GM12878 (cell line): Measurements from ENCODE around the gene NR6A1. TPM values are rescaled to one million over a fixed set of nuclear protein-coding genes. Genes with fewer than 3 reads are reported as not detected.

Experiments used
- ATAC-seq: fragments of 200-7000 bp; cut with Tn5 transposase; 3 replicates; pipeline ENCODE4 v1.9.1; 2020; ENCODE audit warnings: mild to moderate bottlenecking, moderate library complexity
- BruUV-seq: library from RNA; stranded (reverse); fragments of 400-500 nt; replicated peaks from 2 replicates; lab custom pipeline; 2021; lab: Mats Ljungman, UMichigan
- CTCF ChIA-PET: fragments of 300-600 bp; sonication (Branson Sonifier 250); formaldehyde crosslinking; extraction: SDS; loops from one replicate; lab custom pipeline; 2021; ENCODE audit warnings: inconsistent platforms; lab: Yijun Ruan, JAX
- POLR2A ChIA-PET: fragments of 350-600 bp; formaldehyde crosslinking; extraction: SDS; loops from one replicate; lab custom pipeline; 2021; ENCODE audit warnings: inconsistent platforms; lab: Charles Lee
- RAD21 ChIA-PET: fragments of 300-600 bp; sonication (Branson Sonifier 250); formaldehyde crosslinking; loops from one replicate; lab custom pipeline; 2023; ENCODE audit warnings: antibody characterized with exemption; ENCODE audit not compliant: unreplicated experiment; lab: Charles Lee
- SMC1A ChIA-PET: fragments of 300-600 bp; sonication (Branson Sonifier 250); formaldehyde crosslinking; loops from one replicate; lab custom pipeline; 2023; ENCODE audit not compliant: unreplicated experiment, uncharacterized antibody; lab: Charles Lee
- DNase-seq: peaks from one replicate; pipeline ENCODE4 v3.0.0-alpha.2; 2011; ENCODE audit warnings: low read depth, low spot score
- FAIRE-seq: peaks from 3 replicates; lab custom pipeline; 2011; peaks lifted over from hg19 to GRCh38; lab: Jason Lieb, UNC
- H2AFZ ChIP-seq: 2 replicates; pipeline ENCODE4 v1.6.0; 2011; ENCODE audit warnings: low read depth, low read length, control low read depth; ENCODE audit not compliant: control insufficient read depth
- H3K27ac ChIP-seq: 2 replicates; pipeline ENCODE4 v1.5.1; 2011; ENCODE audit warnings: control low read depth; ENCODE audit not compliant: control insufficient read depth, insufficient read depth
- H3K27me3 ChIP-seq, 2 experiments: replicated peaks in 1 of 2; 2 replicates each; pipeline versions ENCODE4 v1.6.0 to v1.6.1; 2011; ENCODE audit warnings: low read length in 1 of 2; ENCODE audit not compliant: control insufficient read depth in 2 of 2, insufficient read depth in 2 of 2
- H3K36me3 ChIP-seq, 2 experiments: 2 replicates each; pipeline ENCODE4 v1.5.1; 2011; ENCODE audit warnings: low read length in 1 of 2; ENCODE audit not compliant: control insufficient read depth in 2 of 2, insufficient read depth in 2 of 2
- H3K4me1 ChIP-seq: 2 replicates; pipeline ENCODE4 v1.6.1; 2011; ENCODE audit warnings: mild to moderate bottlenecking, low read length, moderate library complexity, mixed read lengths; ENCODE audit not compliant: control insufficient read depth, insufficient read depth
- H3K4me2 ChIP-seq: 2 replicates; pipeline ENCODE4 v1.6.0; 2011; ENCODE audit warnings: control low read depth; ENCODE audit not compliant: control insufficient read depth, insufficient read depth
- H3K4me3 ChIP-seq: fragments of 200-600 bp; sonication (generic); 2 replicates; pipeline ENCODE4 v1.5.1; 2016
- H3K79me2 ChIP-seq: 2 replicates; pipeline ENCODE4 v1.6.0; 2011; ENCODE audit warnings: low read length; ENCODE audit not compliant: control insufficient read depth, insufficient read depth
- H3K9ac ChIP-seq: 2 replicates; pipeline ENCODE4 v1.8.0; 2011; ENCODE audit warnings: low read length, control low read depth, mixed read lengths; ENCODE audit not compliant: control insufficient read depth, insufficient read depth
- H3K9me3 ChIP-seq: replicated peaks from 3 replicates; pipeline ENCODE4 v1.5.1; 2011; ENCODE audit warnings: mild to moderate bottlenecking, low read length; ENCODE audit not compliant: control insufficient read depth, insufficient read depth
- H4K20me1 ChIP-seq: 2 replicates; pipeline ENCODE4 v1.6.0; 2011; ENCODE audit not compliant: control insufficient read depth, insufficient read depth
- CHD2 ChIP-seq: IDR thresholded peaks from 2 replicates; pipeline ENCODE4 v1.6.1; 2011; ENCODE audit warnings: low read depth, low read length, improper control_type of control experiment, borderline replicate concordance
- EGR1 ChIP-seq, 2 experiments: IDR thresholded peaks; 1 replicate in 1 of 2; 2 replicates in 1 of 2; pipeline ENCODE4 v1.6.1; 2011 to 2012; ENCODE audit warnings: low read depth in 2 of 2, low read length in 2 of 2, borderline replicate concordance in 1 of 2, mild to moderate bottlenecking in 1 of 2, moderate library complexity in 1 of 2
- MXI1 ChIP-seq: fragments of 150-350 bp; IDR thresholded peaks from 2 replicates; pipeline ENCODE4 v1.6.1; 2011; ENCODE audit warnings: low read depth, mild to moderate bottlenecking, inconsistent platforms, low read length, improper control_type of control experiment
- NR2C2 ChIP-seq: IDR thresholded peaks from 2 replicates; pipeline ENCODE4 v1.6.1; 2011; ENCODE audit warnings: borderline replicate concordance, low read depth; ENCODE audit not compliant: control insufficient read depth, insufficient read length
- RAD21 ChIP-seq: IDR thresholded peaks from 2 replicates; pipeline ENCODE4 v1.6.1; 2011; ENCODE audit warnings: mild to moderate bottlenecking, low read depth, low read length, moderate library complexity; ENCODE audit not compliant: insufficient read depth
- TAF1 ChIP-seq: IDR thresholded peaks from 2 replicates; pipeline ENCODE4 v1.6.1; 2011; ENCODE audit warnings: mild to moderate bottlenecking, low read depth, low read length, borderline replicate concordance
- TARDBP ChIP-seq: IDR thresholded peaks from 2 replicates; pipeline ENCODE4 v1.6.1; 2016; ENCODE audit warnings: borderline replicate concordance
- ZNF384 ChIP-seq: IDR thresholded peaks from 2 replicates; pipeline ENCODE4 v1.6.1; 2012; ENCODE audit warnings: low read depth, mild to moderate bottlenecking, low read length, improper control_type of control experiment, borderline replicate concordance
- ZNF622 ChIP-seq: fragments of 450-650 bp; IDR thresholded peaks from 2 replicates; pipeline ENCODE4 v1.6.1; 2017; ENCODE audit warnings: mild to moderate bottlenecking, inconsistent platforms
- WGBS: methylation state at CpG from one replicate; pipeline ENCODE4 v1.1.6; 2016; ENCODE audit warnings: low lambda C conversion rate; ENCODE audit not compliant: insufficient replicate concordance, insufficient coverage; ENCODE audit errors: missing lambda C conversion rate; 5-methylcytosine and 5-hydroxymethylcytosine counted together
- in situ Hi-C: fragments of 300-500 bp; cut with MboI; formaldehyde crosslinking; loops from 9 replicates; pipeline ENCODE4 v1.14.3; 2018; ENCODE audit warnings: mixed read lengths
- intact Hi-C: fragments of 100-400 bp; cut with micrococcal nuclease; formaldehyde crosslinking; loops from one replicate; pipeline ENCODE4 v1.14.2; 2022; ENCODE audit not compliant: unreplicated experiment
- polyA plus RNA-seq, 11 experiments: library from polyadenylated mRNA; depleted of rRNA in 4 of 11; unstranded in 6 of 11; stranded (reverse) in 5 of 11; fragments of >200 nt; fragmentation: Nextera tagmentation in 4 of 11; fragmentation: Illumina TruSeq in 1 of 11; extraction: Ambion mirVana in 4 of 11; extraction: Trizol in 1 of 11; gene quantifications; 1 replicate in 1 of 11; 2 replicates in 10 of 11; pipeline versions ENCODE4 v1.2.1 to v1.2.3, GENCODE V29; 2011 to 2016; ENCODE audit warnings: inconsistent platforms in 2 of 11, missing spikeins in 2 of 11, low read depth in 1 of 11
- total RNA-seq, 4 experiments: library from RNA; depleted of rRNA in 3 of 4; stranded (reverse); fragments of >200 nt in 3 of 4; fragmentation: Illumina TruSeq in 1 of 4; extraction: Trizol in 1 of 4; gene quantifications; 2 replicates each; pipeline versions ENCODE4 v1.2.1 to v1.2.3, GENCODE V29; 2013 to 2021

Gene NR6A1
- total and polyA plus RNA-seq, 10 of the 15 experiments (the other 5 are each of a cell fraction or from before 2014, with no cell fraction given) = 1.2 to 9.2 (median 4.6) TPM

- FAIRE-seq (no peak), ATAC-seq (no peak; the same call in 2 of the 3 replicates), DNase-seq (no peak)
- H3K36me3 ChIP-seq = no peaks in the 10 kb centered on the region
- no peak overlapping the region for H2AFZ ChIP-seq
- CTCF ChIA-PET = interaction anchor here (1.0 to 1.3 kb wide), 2 partner anchors 64 to 1291 kb away, joined by 3 read pairs; no protein-coding TSS in a partner anchor
- no peaks in the 10 kb centered on the region for H3K79me2 ChIP-seq
- no peak overlapping the region for H3K4me3 ChIP-seq
- intact Hi-C loops = no loop called here
- 35% methylated on average over 17 of the region's 21 CpGs for WGBS
- H3K9ac ChIP-seq = no peak overlapping the region
- in situ Hi-C loops = no loop called here
- SMC1A ChIA-PET = no interaction called here
- H3K27ac ChIP-seq = no peak overlapping the region
- no peaks in the 10 kb centered on the region for H4K20me1 ChIP-seq
- no peaks in the 10 kb centered on the region for H3K4me1 ChIP-seq
- H3K9me3 ChIP-seq = no peaks in the 10 kb centered on the region
- no peak overlapping the region for H3K4me2 ChIP-seq
- POLR2A ChIA-PET = no interaction called here
- RAD21 ChIA-PET = no interaction called here
- TF ChIP-seq RAD21 (0 out of 2 replicates have a peak, but pooled peaks have one; percentile 24), TAF1 (no peak), ZNF384 (no peak), TARDBP (no peak)
- peaks cover 0 to 3% of the 10 kb centered on the region in 2 experiments; a peak in 2 of 4 replicates for H3K27me3 ChIP-seq
- BruUV-seq = no TSS peak
These were observed 295.8 kb downstream of the NR6A1 start for GRCh38 chr9:124475158-124475867.

GRCh38 chr9:124474151-124474550 lies 297.0 kb downstream of the NR6A1 start:
- Histone ChIP-seq H4K20me1 (no peaks in the 10 kb centered on the region), H3K79me2 (no peaks in the 10 kb centered on the region), H3K9ac (no peak overlapping the region)
- BruUV-seq = no TSS peak
- CTCF ChIA-PET = interaction anchor here (1.3 kb wide), 1 partner anchor 65 kb away, joined by 3 read pairs; no protein-coding TSS in a partner anchor
- TF ChIP-seq MXI1 (no peak), EGR1 (IDR thresholded peaks at IDR 0.05; ENCODE audit: borderline replicate concordance in 1 of 2, low read depth in 2 of 2, low read length in 2 of 2) (no peak), NR2C2 (no peak), CHD2 (no peak), ZNF622 (no peak)
- TF ChIP-seq, all 136 proteins: peak for 0
- no peak overlapping the region for H3K27ac ChIP-seq
- no peaks in the 10 kb centered on the region for H3K4me1 ChIP-seq
- H3K27me3 ChIP-seq = peaks cover 0 to 3% of the 10 kb centered on the region in 2 experiments; a peak in 2 of 4 replicates
- WGBS = 4% methylated on average over 4 of the region's 4 CpGs
- ChIA-PET POLR2A (no interaction called here), RAD21 (no interaction called here), SMC1A (no interaction called here)
- FAIRE-seq (no peak), ATAC-seq (no peak), DNase-seq (no peak)
- H2AFZ ChIP-seq = no peak overlapping the region
- no peaks in the 10 kb centered on the region for H3K36me3 ChIP-seq
- intact Hi-C loops = no loop called here
- no peak overlapping the region for H3K4me3 ChIP-seq
- no peak overlapping the region for H3K4me2 ChIP-seq
- in situ Hi-C loops = no loop called here
- H3K9me3 ChIP-seq = no peaks in the 10 kb centered on the region
